GM12878 (cell line): ENCODE results near the gene FOXK1. TPM values are rescaled to one million over a fixed set of nuclear protein-coding genes. Genes with fewer than 3 reads are reported as not detected.

Experiments
- ATAC-seq: fragments of 200-7000 bp; cut with Tn5 transposase; 3 replicates; pipeline ENCODE4 v1.9.1; 2020; ENCODE audit warnings: mild to moderate bottlenecking, moderate library complexity
- BruUV-seq: library from RNA; stranded (reverse); fragments of 400-500 nt; replicated peaks from 2 replicates; lab custom pipeline; 2021; lab: Mats Ljungman, UMichigan
- CTCF ChIA-PET: fragments of 300-600 bp; sonication (Branson Sonifier 250); formaldehyde crosslinking; extraction: SDS; loops from one replicate; lab custom pipeline; 2021; ENCODE audit warnings: inconsistent platforms; lab: Yijun Ruan, JAX
- POLR2A ChIA-PET: fragments of 350-600 bp; formaldehyde crosslinking; extraction: SDS; loops from one replicate; lab custom pipeline; 2021; ENCODE audit warnings: inconsistent platforms; lab: Charles Lee
- RAD21 ChIA-PET: fragments of 300-600 bp; sonication (Branson Sonifier 250); formaldehyde crosslinking; loops from one replicate; lab custom pipeline; 2023; ENCODE audit warnings: antibody characterized with exemption; ENCODE audit not compliant: unreplicated experiment; lab: Charles Lee
- SMC1A ChIA-PET: fragments of 300-600 bp; sonication (Branson Sonifier 250); formaldehyde crosslinking; loops from one replicate; lab custom pipeline; 2023; ENCODE audit not compliant: unreplicated experiment, uncharacterized antibody; lab: Charles Lee
- DNase-seq: peaks from one replicate; pipeline ENCODE4 v3.0.0-alpha.2; 2011; ENCODE audit warnings: low read depth, low spot score
- FAIRE-seq: peaks from 3 replicates; lab custom pipeline; 2011; peaks lifted over from hg19 to GRCh38; lab: Jason Lieb, UNC
- H2AFZ ChIP-seq: 2 replicates; pipeline ENCODE4 v1.6.0; 2011; ENCODE audit warnings: low read depth, low read length, control low read depth; ENCODE audit not compliant: control insufficient read depth
- H3K27ac ChIP-seq: 2 replicates; pipeline ENCODE4 v1.5.1; 2011; ENCODE audit warnings: control low read depth; ENCODE audit not compliant: control insufficient read depth, insufficient read depth
- H3K27me3 ChIP-seq, 2 experiments: replicated peaks in 1 of 2; 2 replicates each; pipeline versions ENCODE4 v1.6.0 to v1.6.1; 2011; ENCODE audit warnings: low read length in 1 of 2; ENCODE audit not compliant: control insufficient read depth in 2 of 2, insufficient read depth in 2 of 2
- H3K36me3 ChIP-seq, 2 experiments: 2 replicates each; pipeline ENCODE4 v1.5.1; 2011; ENCODE audit warnings: low read length in 1 of 2; ENCODE audit not compliant: control insufficient read depth in 2 of 2, insufficient read depth in 2 of 2
- H3K4me1 ChIP-seq: 2 replicates; pipeline ENCODE4 v1.6.1; 2011; ENCODE audit warnings: mild to moderate bottlenecking, low read length, moderate library complexity, mixed read lengths; ENCODE audit not compliant: control insufficient read depth, insufficient read depth
- H3K4me2 ChIP-seq: 2 replicates; pipeline ENCODE4 v1.6.0; 2011; ENCODE audit warnings: control low read depth; ENCODE audit not compliant: control insufficient read depth, insufficient read depth
- H3K4me3 ChIP-seq: fragments of 200-600 bp; sonication (generic); 2 replicates; pipeline ENCODE4 v1.5.1; 2016
- H3K79me2 ChIP-seq: 2 replicates; pipeline ENCODE4 v1.6.0; 2011; ENCODE audit warnings: low read length; ENCODE audit not compliant: control insufficient read depth, insufficient read depth
- H3K9ac ChIP-seq: 2 replicates; pipeline ENCODE4 v1.8.0; 2011; ENCODE audit warnings: low read length, control low read depth, mixed read lengths; ENCODE audit not compliant: control insufficient read depth, insufficient read depth
- H3K9me3 ChIP-seq: replicated peaks from 3 replicates; pipeline ENCODE4 v1.5.1; 2011; ENCODE audit warnings: mild to moderate bottlenecking, low read length; ENCODE audit not compliant: control insufficient read depth, insufficient read depth
- H4K20me1 ChIP-seq: 2 replicates; pipeline ENCODE4 v1.6.0; 2011; ENCODE audit not compliant: control insufficient read depth, insufficient read depth
- CEBPB ChIP-seq, 2 experiments: fragments of 150-350 bp in 1 of 2; IDR thresholded peaks; 2 replicates each; pipeline ENCODE4 v1.6.1; 2012 to 2014; ENCODE audit warnings: low read depth in 2 of 2, low read length in 2 of 2, borderline replicate concordance in 1 of 2, inconsistent platforms in 1 of 2
- GABPA ChIP-seq: IDR thresholded peaks from 2 replicates; pipeline ENCODE4 v1.6.1; 2014; ENCODE audit warnings: antibody characterized with exemption, low read depth, mild to moderate bottlenecking, inconsistent platforms
- IRF5 ChIP-seq: fragments of 450-650 bp; IDR thresholded peaks from 2 replicates; pipeline ENCODE4 v1.6.1; 2017; ENCODE audit warnings: borderline replicate concordance
- KDM1A ChIP-seq: fragments of 200-600 bp; sonication (generic); IDR thresholded peaks from 2 replicates; pipeline ENCODE4 v1.6.1; 2016; ENCODE audit warnings: borderline replicate concordance
- LARP7 ChIP-seq: fragments of 450-650 bp; IDR thresholded peaks from 2 replicates; pipeline ENCODE4 v1.6.1; 2017; ENCODE audit warnings: mild to moderate bottlenecking
- MAX ChIP-seq: IDR thresholded peaks from 2 replicates; pipeline ENCODE4 v1.6.1; 2012; ENCODE audit warnings: low read depth, low read length, improper control_type of control experiment
- POLR2A ChIP-seq: IDR thresholded peaks from 2 replicates; pipeline ENCODE4 v1.6.1; 2011; ENCODE audit warnings: low read depth, mild to moderate bottlenecking, low read length
- RELA ChIP-seq: fragments of 450-650 bp; IDR thresholded peaks from 2 replicates; pipeline ENCODE4 v1.8.0; 2014; ENCODE audit warnings: borderline replicate concordance; ENCODE audit not compliant: partially characterized antibody
- SP1 ChIP-seq: IDR thresholded peaks from one replicate; pipeline ENCODE4 v1.6.1; 2011; ENCODE audit warnings: low read depth, low read length
- TAF1 ChIP-seq: IDR thresholded peaks from 2 replicates; pipeline ENCODE4 v1.6.1; 2011; ENCODE audit warnings: mild to moderate bottlenecking, low read depth, low read length, borderline replicate concordance
- USF1 ChIP-seq: IDR thresholded peaks from 2 replicates; pipeline ENCODE4 v1.6.1; 2011; ENCODE audit warnings: borderline replicate concordance, low read depth, mild to moderate bottlenecking, moderate library complexity, mixed read lengths, low read length; ENCODE audit not compliant: insufficient read depth; ENCODE audit errors: extremely low read length
- ZNF24 ChIP-seq: fragments of 450-650 bp; IDR thresholded peaks from 2 replicates; pipeline ENCODE4 v1.6.1; 2017; ENCODE audit warnings: antibody characterized with exemption, mild to moderate bottlenecking
- WGBS: methylation state at CpG from one replicate; pipeline ENCODE4 v1.1.6; 2016; ENCODE audit warnings: low lambda C conversion rate; ENCODE audit not compliant: insufficient replicate concordance, insufficient coverage; ENCODE audit errors: missing lambda C conversion rate; 5-methylcytosine and 5-hydroxymethylcytosine counted together
- in situ Hi-C: fragments of 300-500 bp; cut with MboI; formaldehyde crosslinking; loops from 9 replicates; pipeline ENCODE4 v1.14.3; 2018; ENCODE audit warnings: mixed read lengths
- intact Hi-C: fragments of 100-400 bp; cut with micrococcal nuclease; formaldehyde crosslinking; loops from one replicate; pipeline ENCODE4 v1.14.2; 2022; ENCODE audit not compliant: unreplicated experiment
- polyA plus RNA-seq, 11 experiments: library from polyadenylated mRNA; depleted of rRNA in 4 of 11; unstranded in 6 of 11; stranded (reverse) in 5 of 11; fragments of >200 nt; fragmentation: Nextera tagmentation in 4 of 11; fragmentation: Illumina TruSeq in 1 of 11; extraction: Ambion mirVana in 4 of 11; extraction: Trizol in 1 of 11; gene quantifications; 1 replicate in 1 of 11; 2 replicates in 10 of 11; pipeline versions ENCODE4 v1.2.1 to v1.2.3, GENCODE V29; 2011 to 2016; ENCODE audit warnings: inconsistent platforms in 2 of 11, missing spikeins in 2 of 11, low read depth in 1 of 11
- total RNA-seq, 4 experiments: library from RNA; depleted of rRNA in 3 of 4; stranded (reverse); fragments of >200 nt in 3 of 4; fragmentation: Illumina TruSeq in 1 of 4; extraction: Trizol in 1 of 4; gene quantifications; 2 replicates each; pipeline versions ENCODE4 v1.2.1 to v1.2.3, GENCODE V29; 2013 to 2021

FOXK1 gene
- total and polyA plus RNA-seq, 10 of the 15 experiments (the other 5 are each of a cell fraction or from before 2014, with no cell fraction given): 0.24 to 31.8 (median 4.5) TPM

GRCh38 chr7:4786015-4786414 lies 103.9 kb downstream of the FOXK1 start (continued):
- no peak for TF ChIP-seq MAX
- TF ChIP-seq TAF1: no peak
- TF ChIP-seq, all 136 proteins: peak for 0

- Histone ChIP-seq H2AFZ (no peak overlapping the region), H3K27me3 (no peaks in the 10 kb centered on the region), H3K9me3 (no peaks in the 10 kb centered on the region; the same call in 2 of the 3 replicates), H3K4me2 (no peak overlapping the region), H3K4me3 (no peak overlapping the region), H3K79me2 (no peaks in the 10 kb centered on the region), H3K36me3 (peaks cover 4 to 32% of the 10 kb centered on the region in 2 experiments; a peak in 3 of 4 replicates), H3K4me1 (no peaks in the 10 kb centered on the region), H3K9ac (no peak overlapping the region), H4K20me1 (no peaks in the 10 kb centered on the region), H3K27ac (no peak overlapping the region)
- TF ChIP-seq RELA (no peak), POLR2A (0 out of 2 replicates have a peak, but pooled peaks have one; percentile 21)
- CTCF ChIA-PET: no interaction called here
- no peak for DNase-seq
- RAD21 ChIA-PET: no interaction called here
- no peak for ATAC-seq
- SMC1A ChIA-PET: no interaction called here
- no peak for FAIRE-seq
- POLR2A ChIA-PET: no interaction called here
- WGBS: 98% methylated on average over 15 of the region's 17 CpGs
- in situ Hi-C loops: no loop called here
- BruUV-seq: no TSS peak
- intact Hi-C loops: no loop called here
Observed at GRCh38 chr7:4787541-4787940, 105.4 kb downstream of the FOXK1 start.

GRCh38 chr7:4787947-4788626 lies 106.0 kb downstream of the FOXK1 start:
- 92% methylated on average over 23 of the region's 23 CpGs for WGBS
- TF ChIP-seq SP1 (no peak), USF1 (no peak), IRF5 (no peak), KDM1A (no peak), ZNF24 (no peak), CEBPB (IDR thresholded peaks at IDR 0.05; ENCODE audit: borderline replicate concordance in 1 of 2, low read depth in 2 of 2, low read length in 2 of 2) (no peak), LARP7 (no peak), GABPA (no peak)

More at GRCh38 chr7:4787947-4788626, 106.0 kb downstream of the FOXK1 start:
- Histone ChIP-seq H2AFZ (no peak overlapping the region), H4K20me1 (no peaks in the 10 kb centered on the region), H3K4me1 (no peaks in the 10 kb centered on the region), H3K27me3 (no peaks in the 10 kb centered on the region), H3K27ac (no peak overlapping the region), H3K4me3 (no peak overlapping the region), H3K4me2 (no peak overlapping the region), H3K9me3 (no peaks in the 10 kb centered on the region; the same call in 2 of the 3 replicates), H3K9ac (no peak overlapping the region), H3K36me3 (peaks cover 4 to 31% of the 10 kb centered on the region in 2 experiments; a peak in 3 of 4 replicates), H3K79me2 (no peaks in the 10 kb centered on the region)
- no peak for DNase-seq
- ATAC-seq: no peak
- BruUV-seq: no TSS peak
- ChIA-PET SMC1A (no interaction called here), RAD21 (no interaction called here), POLR2A (no interaction called here), CTCF (no interaction called here)
- intact Hi-C loops (no loop called here), in situ Hi-C loops (no loop called here)
- no peak for FAIRE-seq
